Right cardiac atrium (tissue), 5 donors: ENCODE measurements around the gene RFWD3. TPM values are rescaled to one million over a fixed set of nuclear protein-coding genes. Genes with fewer than 3 reads are reported as not detected.

ENCODE experiments used
- ATAC-seq, 2 donors: fragments of 200-7000 bp; cut with Tn5 transposase; one replicate each; pipeline versions ENCODE4 v1.8.0 to v1.9.1; 2020; ENCODE audit warnings: moderate library complexity in 2 of 2, mild to moderate bottlenecking in 1 of 2
- DNase-seq, 3 donors: peaks; one replicate each; pipeline ENCODE4 v3.0.0-alpha.2; 2020
- H3K27ac ChIP-seq: one replicate; pipeline ENCODE4 v1.5.1; 2013; ENCODE audit warnings: mild to moderate bottlenecking, low read length, control low read depth, moderate library complexity
- H3K27me3 ChIP-seq: one replicate; pipeline ENCODE4 v1.6.1; 2013; ENCODE audit not compliant: control insufficient read depth, insufficient read depth
- H3K4me1 ChIP-seq: one replicate; pipeline ENCODE4 v1.6.1; 2013; ENCODE audit warnings: low read length; ENCODE audit not compliant: control insufficient read depth, insufficient read depth
- H3K4me3 ChIP-seq: one replicate; pipeline ENCODE4 v1.5.1; 2013; ENCODE audit warnings: low read length, control low read depth
- H3K9me3 ChIP-seq: one replicate; pipeline ENCODE4 v1.6.1; 2013; ENCODE audit warnings: low read length; ENCODE audit not compliant: control insufficient read depth
- WGBS: extraction: QIAGEN DNeasy Blood & Tissue Kit; methylation state at CpG from one replicate; pipeline ENCODE4 v1.1.7; 2013; 5-methylcytosine and 5-hydroxymethylcytosine counted together
- intact Hi-C, 4 donors: fragments of 100-400 bp; cut with DNase I; formaldehyde crosslinking; loops; one replicate each; pipeline versions ENCODE4 v1.11.0 to v1.14.0; 2022 to 2023
- long read RNA-seq, 4 donors: library from polyadenylated mRNA; unstranded; transcript quantifications; one replicate each; pipeline ENCODE4 v2.0.0, GENCODE V29; 2020 to 2021
- polyA plus RNA-seq: library from polyadenylated mRNA; stranded (reverse); fragments of 200-250 nt; gene quantifications from one replicate; pipeline ENCODE4 v1.2.3, GENCODE V29; 2013
- total RNA-seq, 4 donors: library from RNA; stranded (reverse); fragmentation: NEBNext Ultra II Directional; extraction: Animal tissue kit (Norgen Biotek cat#: 25700); gene quantifications; one replicate each; pipeline ENCODE4 v1.2.1, GENCODE V29; 2021
- donor health status: healthy with polysubstance abuse.
- donor health status: DM: no; HTN: yes; CAD: no.
- donor health status: DM: no; HTN: no; CAD: no.
- donor health status: DM: no; HTN: yes; CAD: no; lungs with severe emphysema.
- donor health status: DM: yes; HTN: yes; CAD: no.

RFWD3 gene, protein sequence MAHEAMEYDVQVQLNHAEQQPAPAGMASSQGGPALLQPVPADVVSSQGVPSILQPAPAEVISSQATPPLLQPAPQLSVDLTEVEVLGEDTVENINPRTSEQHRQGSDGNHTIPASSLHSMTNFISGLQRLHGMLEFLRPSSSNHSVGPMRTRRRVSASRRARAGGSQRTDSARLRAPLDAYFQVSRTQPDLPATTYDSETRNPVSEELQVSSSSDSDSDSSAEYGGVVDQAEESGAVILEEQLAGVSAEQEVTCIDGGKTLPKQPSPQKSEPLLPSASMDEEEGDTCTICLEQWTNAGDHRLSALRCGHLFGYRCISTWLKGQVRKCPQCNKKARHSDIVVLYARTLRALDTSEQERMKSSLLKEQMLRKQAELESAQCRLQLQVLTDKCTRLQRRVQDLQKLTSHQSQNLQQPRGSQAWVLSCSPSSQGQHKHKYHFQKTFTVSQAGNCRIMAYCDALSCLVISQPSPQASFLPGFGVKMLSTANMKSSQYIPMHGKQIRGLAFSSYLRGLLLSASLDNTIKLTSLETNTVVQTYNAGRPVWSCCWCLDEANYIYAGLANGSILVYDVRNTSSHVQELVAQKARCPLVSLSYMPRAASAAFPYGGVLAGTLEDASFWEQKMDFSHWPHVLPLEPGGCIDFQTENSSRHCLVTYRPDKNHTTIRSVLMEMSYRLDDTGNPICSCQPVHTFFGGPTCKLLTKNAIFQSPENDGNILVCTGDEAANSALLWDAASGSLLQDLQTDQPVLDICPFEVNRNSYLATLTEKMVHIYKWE
- total RNA-seq (1 to 10 TPM; 6.2 to 7.9 (median 6.7) TPM), polyA plus RNA-seq (2.9 TPM)
- long read RNA-seq, donor 1, full-length matches to known transcripts = 5 of 12 reads
- long read RNA-seq, donor 1, partial matches to known transcripts = 5 of 12 reads
- long read RNA-seq, donor 1, other reads (novel, unspliced or antisense) = 2 of 12 reads
- long read RNA-seq, donor 2, partial matches to known transcripts = 0 of 1 reads
- long read RNA-seq, donor 2, other reads (novel, unspliced or antisense) = 0 of 1 reads
- long read RNA-seq, donor 3, full-length matches to known transcripts = 6 of 12 reads
- long read RNA-seq, donor 3, partial matches to known transcripts = 4 of 12 reads
- long read RNA-seq, donor 3, other reads (novel, unspliced or antisense) = 2 of 12 reads
- long read RNA-seq, donor 4, full-length matches to known transcripts = 1 of 3 reads
- long read RNA-seq, donor 4, partial matches to known transcripts = 1 of 3 reads
- long read RNA-seq, donor 4, other reads (novel, unspliced or antisense) = 1 of 3 reads

DNA sequence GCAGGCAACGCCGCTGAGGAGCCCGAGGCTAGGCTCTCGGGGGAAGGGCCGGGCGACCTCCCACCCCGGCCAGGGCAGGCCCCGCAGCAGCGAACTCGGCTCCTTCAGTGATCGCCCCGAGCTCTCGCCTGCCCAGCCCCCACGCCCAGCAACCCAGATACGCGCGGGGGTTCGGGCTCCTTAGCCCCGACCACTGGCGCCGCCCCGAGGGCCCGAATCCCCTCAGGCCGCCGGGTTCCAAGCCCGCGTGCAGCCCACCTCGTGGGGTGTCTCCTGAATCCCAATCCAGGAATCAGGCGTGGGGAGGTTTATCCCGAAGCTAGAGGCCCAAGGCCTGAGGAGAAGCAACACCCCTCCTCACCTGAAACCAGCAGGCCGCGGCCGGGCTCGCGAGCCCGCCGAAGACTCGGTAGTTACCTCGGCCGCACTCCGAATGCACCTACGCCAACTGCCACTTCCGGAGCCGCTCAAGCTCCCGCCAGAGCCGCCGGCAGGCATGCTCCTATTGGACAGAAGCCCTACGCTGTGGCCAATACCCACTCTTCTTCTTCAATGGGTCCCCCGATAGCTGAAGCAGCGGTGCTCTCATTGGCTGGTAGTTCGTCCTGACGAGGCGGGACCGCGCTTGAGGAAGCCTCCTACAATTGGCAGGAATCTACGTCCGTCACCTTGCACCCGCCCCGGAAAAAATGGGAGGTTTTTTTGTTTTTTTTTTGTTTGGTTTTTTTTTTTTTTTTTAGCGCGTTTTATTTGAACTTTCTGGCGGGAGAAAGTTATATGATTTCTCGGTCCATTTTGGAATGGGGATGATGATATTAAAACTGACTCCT lies at the start of gene RFWD3:
RFWD3 (minus strand) TSS at position 453 of the 830 bp plus-strand sequence. CDS start 5,428 bp downstream, outside the sequence.
- H3K27me3 ChIP-seq = no peaks in the 10 kb centered on the region
- WGBS = under 1% methylated on average over 63 of the region's 63 CpGs
- DNase-seq (peak; percentile 96 to 98 (median 97)), ATAC-seq (peak; percentile 100)
- H3K4me1 ChIP-seq = no peaks in the 10 kb centered on the region
- peak within 1 kb of the TSS; percentile 53 for H3K27ac ChIP-seq
- no peaks in the 10 kb centered on the region for H3K9me3 ChIP-seq
- intact Hi-C loops = no loop called here
- H3K4me3 ChIP-seq = peak within 1 kb of the TSS; percentile 98

DNA sequence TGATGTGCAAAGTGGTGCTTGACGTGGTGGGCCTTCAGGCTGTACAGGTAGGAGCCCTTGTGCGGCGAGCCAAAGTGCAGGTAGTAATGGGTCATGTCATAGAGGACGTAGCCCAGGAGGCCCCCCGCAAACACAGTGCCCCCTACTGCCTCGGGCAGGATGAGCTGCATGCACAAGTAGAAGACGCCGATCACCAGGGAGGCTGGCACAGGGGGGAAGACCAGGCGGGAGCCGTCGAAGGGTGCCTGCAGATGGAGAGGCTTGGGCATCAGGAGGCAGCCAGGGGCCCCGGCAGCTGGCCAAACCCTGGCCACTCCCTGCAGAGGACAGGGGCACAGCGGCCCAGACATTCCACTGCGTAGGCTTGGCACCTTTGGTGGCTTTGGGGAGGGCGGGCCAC lies 49.7 kb upstream of the RFWD3 start:
- no peak overlapping the region for H3K27ac ChIP-seq
- WGBS = 83% methylated on average over 15 of the region's 15 CpGs
- intact Hi-C loops = no loop called here
- H3K4me1 ChIP-seq = no peaks in the 10 kb centered on the region
- DNase-seq = no peak
- H3K4me3 ChIP-seq = no peak overlapping the region
- ATAC-seq = peak in 1 of 2 donors; percentile 14
- H3K27me3 ChIP-seq = no peaks in the 10 kb centered on the region
- no peaks in the 10 kb centered on the region for H3K9me3 ChIP-seq

DNA sequence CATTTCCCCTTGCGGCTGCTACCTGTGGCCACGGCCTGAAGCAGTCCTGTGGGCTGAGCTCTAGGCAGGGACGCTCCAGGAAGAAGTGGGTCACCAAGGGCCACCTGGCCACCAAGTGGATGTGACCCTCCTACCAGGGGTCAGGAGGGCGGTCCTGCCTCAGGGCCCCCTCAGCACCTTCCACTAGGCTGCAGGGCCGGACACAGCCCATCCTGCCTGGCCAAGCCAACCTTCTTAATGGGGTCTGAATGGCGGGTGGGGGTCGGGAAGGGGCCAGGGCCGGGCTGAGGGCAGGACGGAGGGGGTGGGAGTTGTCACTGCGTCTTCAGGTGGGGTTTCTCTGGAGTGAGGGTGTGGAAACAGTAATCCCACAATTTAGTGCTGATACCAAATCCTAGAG lies 47.2 kb upstream of the RFWD3 start:
- no peak for ATAC-seq
- 90% methylated on average over 10 of the region's 10 CpGs for WGBS
- intact Hi-C loops = loop anchor here in 2 of 4 donors (5.0 kb wide), 1 partner anchor 148 kb away; no protein-coding TSS in a partner anchor
- no peak for DNase-seq
- H3K4me1 ChIP-seq = no peaks in the 10 kb centered on the region
- no peaks in the 10 kb centered on the region for H3K9me3 ChIP-seq
- H3K4me3 ChIP-seq = no peak overlapping the region
- H3K27ac ChIP-seq = no peak overlapping the region
- no peaks in the 10 kb centered on the region for H3K27me3 ChIP-seq

DNA sequence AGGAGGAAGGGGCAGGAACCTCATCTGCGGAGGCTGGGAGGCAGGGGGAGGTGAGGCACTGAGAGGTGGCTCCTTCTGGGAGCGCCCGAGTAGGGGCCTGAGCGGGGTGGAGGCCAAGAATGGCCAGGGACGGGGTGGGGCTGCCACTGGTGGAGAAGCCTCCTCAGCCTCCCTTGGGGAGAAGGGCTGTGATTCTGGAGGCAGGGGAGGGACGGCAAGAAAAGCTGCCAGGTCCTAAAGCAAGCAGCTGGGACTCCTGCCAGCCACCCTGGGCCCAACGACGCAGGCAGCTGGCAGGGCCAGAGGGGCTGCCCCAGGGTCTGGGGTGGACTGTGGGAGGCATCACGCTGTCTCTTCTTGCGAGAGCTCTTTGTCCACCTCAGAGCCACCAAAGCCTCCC lies 46.6 kb upstream of the RFWD3 start:
- intact Hi-C loops = loop anchor here in 2 of 4 donors (5.0 kb wide), 1 partner anchor 149 kb away; no protein-coding TSS in a partner anchor

DNA sequence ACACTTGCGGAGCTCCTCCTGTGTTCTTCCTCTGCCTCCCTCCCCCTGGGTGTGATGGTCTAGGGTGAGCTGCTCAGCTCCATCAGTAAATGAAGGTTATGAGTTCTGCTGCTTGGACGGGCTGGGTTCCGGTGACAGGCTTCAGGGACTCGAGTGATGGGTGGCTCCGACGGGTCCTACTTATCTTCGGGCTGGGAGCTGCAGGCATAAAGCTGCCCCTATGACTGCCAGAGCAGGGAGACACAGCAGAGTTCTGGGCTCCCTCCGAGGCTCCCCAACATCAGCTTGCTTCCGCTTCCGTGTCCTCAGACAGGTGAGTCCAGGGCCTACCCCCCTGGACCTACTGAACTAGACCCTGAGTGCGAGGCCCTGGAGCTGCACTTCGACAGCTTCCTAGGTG lies 45.3 kb upstream of the RFWD3 start:
- 85% methylated on average over 12 of the region's 12 CpGs for WGBS
- Histone ChIP-seq H3K27me3 (no peaks in the 10 kb centered on the region), H3K27ac (no peak overlapping the region), H3K9me3 (no peaks in the 10 kb centered on the region), H3K4me1 (no peaks in the 10 kb centered on the region), H3K4me3 (no peak overlapping the region)
- ATAC-seq = no peak
- intact Hi-C loops = loop anchor here in 2 of 4 donors (5.0 kb wide), 1 partner anchor 150 kb away; no protein-coding TSS in a partner anchor
- no peak for DNase-seq

More for the DNA sequence above, 46.6 kb upstream of the RFWD3 start:
- DNase-seq = no peak
- H3K4me3 ChIP-seq = no peak overlapping the region
- no peaks in the 10 kb centered on the region for H3K4me1 ChIP-seq
- H3K27ac ChIP-seq = no peak overlapping the region
- no peak for ATAC-seq
- WGBS = 66% methylated on average over 10 of the region's 10 CpGs
- no peaks in the 10 kb centered on the region for H3K9me3 ChIP-seq
- H3K27me3 ChIP-seq = no peaks in the 10 kb centered on the region

DNA sequence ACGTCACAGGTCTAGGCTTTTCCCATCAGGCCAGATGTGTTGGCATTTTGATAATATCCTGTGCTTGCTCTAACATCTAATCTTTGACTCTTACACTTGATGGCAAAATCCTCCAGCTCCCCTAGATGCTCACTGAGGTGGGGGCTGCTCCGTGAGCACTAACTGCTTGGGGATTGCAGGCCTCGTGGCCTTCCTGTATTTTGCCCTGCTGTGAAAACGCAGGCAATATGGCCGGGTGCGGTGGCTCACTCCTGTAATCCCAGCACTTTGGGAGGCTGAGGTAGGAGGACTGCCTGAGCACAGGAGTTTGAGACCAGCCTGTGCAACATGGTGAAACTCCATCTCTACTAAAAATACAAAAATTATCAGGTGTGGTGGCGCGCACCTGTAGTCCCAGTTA lies 43.7 kb upstream of the RFWD3 start:
- 93% methylated on average over 8 of the region's 8 CpGs for WGBS
- H3K27me3 ChIP-seq = no peaks in the 10 kb centered on the region
- no peak overlapping the region for H3K4me3 ChIP-seq
- H3K4me1 ChIP-seq = no peaks in the 10 kb centered on the region
- intact Hi-C loops = loop anchor here in 2 of 4 donors (5.0 kb wide), 1 partner anchor 152 kb away; no protein-coding TSS in a partner anchor
- ATAC-seq = no peak
- DNase-seq = no peak
- no peak overlapping the region for H3K27ac ChIP-seq
- H3K9me3 ChIP-seq = no peaks in the 10 kb centered on the region

DNA sequence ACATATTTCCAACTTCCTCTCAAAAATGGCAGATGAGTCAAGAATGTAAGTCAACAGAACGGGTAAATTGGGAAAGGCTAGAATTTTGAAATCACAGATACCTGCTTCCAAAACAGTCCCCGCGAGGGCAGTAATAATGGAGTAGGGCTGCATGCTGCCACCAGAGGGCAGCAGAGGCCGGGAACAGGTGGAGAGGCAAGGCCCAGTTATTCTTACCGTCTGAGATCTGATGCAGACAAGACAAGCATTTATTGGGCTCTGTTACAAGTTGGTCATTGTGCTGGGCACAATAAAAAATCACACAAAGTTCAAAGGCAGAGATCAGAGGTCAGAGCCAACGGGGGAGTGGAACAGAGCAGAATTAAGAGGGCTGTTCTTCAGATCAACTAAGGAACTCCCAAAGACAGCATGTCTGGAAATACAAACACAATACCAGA lies 42.8 kb upstream of the RFWD3 start:
- ATAC-seq (peak; percentile 88 to 91), DNase-seq (peak; percentile 77 to 90 (median 87))
- H3K4me3 ChIP-seq = no peak overlapping the region
- no peaks in the 10 kb centered on the region for H3K27me3 ChIP-seq
- under 1% methylated on average over 6 of the region's 6 CpGs for WGBS
- H3K27ac ChIP-seq = no peak overlapping the region
- no peaks in the 10 kb centered on the region for H3K9me3 ChIP-seq
- no peaks in the 10 kb centered on the region for H3K4me1 ChIP-seq
- intact Hi-C loops = loop anchor here in 1 of 4 donors (5.0 kb wide), 1 partner anchor 153 kb away; no protein-coding TSS in a partner anchor

DNA sequence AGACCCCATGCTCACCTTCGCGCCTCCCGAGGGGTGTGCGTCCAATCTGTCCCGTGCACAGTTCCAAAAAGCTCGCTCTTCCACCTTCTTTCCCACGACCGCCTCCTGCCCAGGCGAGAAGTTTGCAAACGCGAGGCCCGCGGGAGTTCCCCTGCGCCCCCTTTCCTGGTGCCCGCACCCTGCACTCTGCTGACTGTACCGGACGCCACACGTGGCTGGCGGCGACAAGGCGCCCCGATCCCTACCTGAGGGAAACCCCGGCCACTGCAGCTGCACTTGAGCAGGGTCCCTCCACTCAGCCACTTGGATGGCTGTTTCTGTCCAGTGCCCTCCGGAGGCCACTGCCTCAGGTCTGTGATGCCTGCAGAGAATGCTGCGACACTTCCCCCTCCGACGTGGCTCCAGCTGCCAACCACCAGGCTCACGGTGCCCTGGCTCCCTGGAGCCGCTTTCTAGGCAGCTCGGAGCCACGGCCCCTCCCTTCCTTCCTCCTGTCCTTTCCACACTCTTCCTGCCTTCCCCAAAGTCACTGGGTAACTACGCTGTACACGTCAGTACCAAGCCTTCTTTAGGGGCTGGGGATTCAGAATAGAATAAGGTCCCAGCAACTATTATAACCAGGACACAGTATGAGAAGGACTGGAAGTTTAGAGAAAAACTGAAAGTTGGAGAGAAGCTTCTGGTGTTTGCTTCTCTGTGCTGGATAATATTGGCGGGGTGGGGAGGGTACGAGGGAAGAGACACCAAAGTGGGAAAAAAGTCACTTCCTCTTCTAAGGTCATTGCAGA lies 34.0 kb upstream of the RFWD3 start, which contains the start of gene MLKL:
MLKL (minus strand) TSS at position 425 of the 788 bp plus-strand sequence. CDS start 5,105 bp downstream, outside the sequence.
- DNase-seq = peak; percentile 75 to 86 (median 83)
- no peaks in the 10 kb centered on the region for H3K4me1 ChIP-seq
- no peaks in the 10 kb centered on the region for H3K27me3 ChIP-seq
- peak within 1 kb of the TSS; percentile 58 for H3K4me3 ChIP-seq
- WGBS = 2% methylated on average over 35 of the region's 35 CpGs
- peak within 1 kb of the TSS; percentile 78 for H3K27ac ChIP-seq
- H3K9me3 ChIP-seq = no peaks in the 10 kb centered on the region
- ATAC-seq = peak; percentile 83 to 89
- intact Hi-C loops = no loop called here

DNA sequence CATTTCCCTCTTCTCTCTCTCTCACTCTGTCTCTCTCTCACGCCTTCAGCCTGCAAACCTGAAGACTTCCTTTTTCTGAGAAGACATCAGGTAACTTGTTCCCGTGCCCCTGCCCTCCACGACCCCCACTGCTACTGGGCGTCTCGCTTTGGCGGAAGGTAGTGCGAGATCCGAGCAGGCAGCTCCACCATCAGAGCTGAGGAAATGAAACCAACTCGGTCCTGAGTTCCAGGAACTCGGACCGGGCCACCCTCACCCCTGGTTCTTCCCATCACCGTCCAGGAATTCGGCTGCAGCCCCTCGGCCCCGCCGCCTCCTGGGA lies 33.4 kb upstream of the RFWD3 start:
- under 1% methylated on average over 16 of the region's 16 CpGs for WGBS
- intact Hi-C loops = no loop called here
- H3K27ac ChIP-seq = peak overlapping the region; percentile 53
- no peaks in the 10 kb centered on the region for H3K9me3 ChIP-seq
- no peaks in the 10 kb centered on the region for H3K4me1 ChIP-seq
- DNase-seq (peak in 2 of 3 donors; percentile 28 to 62), ATAC-seq (peak; percentile 56 to 58)
- peak overlapping the region; percentile 58 for H3K4me3 ChIP-seq
- H3K27me3 ChIP-seq = no peaks in the 10 kb centered on the region
